ENCODE data around the gene ZNF25. TPM values are rescaled to one million over a fixed set of nuclear protein-coding genes. Genes with fewer than 3 reads are reported as not detected.

The ZNF25 gene
- total and polyA plus RNA-seq, 9 of the 15 experiments (the other 6 are each of a cell fraction or from before 2014, with no cell fraction given), result 0.62 to 2.3 (median 1.6) TPM

GRCh38 chr10:37948210-37948609 is 28.2 kb downstream of the ZNF25 start:
- Histone ChIP-seq H3K9me3 (replicated peaks; ENCODE audit: control insufficient read depth, insufficient read depth, low read depth, low read length) (no peaks in the 10 kb centered on the region), H2AFZ (ENCODE audit: low read depth, low read length) (no peak overlapping the region), H3K36me3 (ENCODE audit: control insufficient read depth, insufficient read depth, low read length) (no peaks in the 10 kb centered on the region), H4K20me1 (replicated peaks; ENCODE audit: control insufficient read depth, insufficient read depth, low read length) (no peaks in the 10 kb centered on the region), H3K79me2 (ENCODE audit: control insufficient read depth, insufficient read depth, low read length) (no peaks in the 10 kb centered on the region), H3K9ac (ENCODE audit: insufficient read depth in 1 of 2, low read depth in 2 of 2, low read length in 2 of 2) (no peak overlapping the region), H3K27ac (ENCODE audit: extremely low read depth, low read depth, low read length) (no peak overlapping the region), H3K27me3 (ENCODE audit: control insufficient read depth in 2 of 2, insufficient read depth in 2 of 2, low read length in 2 of 2) (peaks cover 0 to 1% of the 10 kb centered on the region in 2 experiments; a peak in 1 of 5 replicates), H3K4me3 (no peak overlapping the region), H3K4me1 (replicated peaks in 1 of 2; ENCODE audit: control insufficient read depth in 2 of 2, insufficient read depth in 2 of 2, low read length in 2 of 2) (no peaks in the 10 kb centered on the region), H3K4me2 (ENCODE audit: insufficient read depth, low read length) (no peak overlapping the region), H3K9me1 (ENCODE audit: control insufficient read depth, insufficient read depth, low read length) (no peaks in the 10 kb centered on the region)
- intact Hi-C loops (cut with micrococcal nuclease), result no loop called here
- in situ Hi-C loops (cut with MboI), result no loop called here
- no peak for TF ChIP-seq BCL6 (CRISPR knock-in tag; IDR thresholded peaks at IDR 0.05)
- ChIA-PET POLR2A (no interaction called here), CTCF (ENCODE audit: low intra/inter-chr PET ratio) (no interaction called here)
- DNase-seq (ENCODE audit: extremely low read depth in 1 of 4, low spot score in 3 of 4), result no peak
- WGBS (ENCODE audit: insufficient coverage, low coverage, missing lambda C conversion rate), result 3% methylated on average over 3 of the region's 3 CpGs
- BruUV-seq (replicated peaks), result no TSS peak
- no peak for ATAC-seq
- no peak for FAIRE-seq

- DNase-seq (ENCODE audit: extremely low read depth in 1 of 4, low spot score in 3 of 4) (no peak), ATAC-seq (no peak), FAIRE-seq (no peak)
- no peaks in the 10 kb centered on the region for H3K4me1 ChIP-seq (replicated peaks in 1 of 2; ENCODE audit: control insufficient read depth in 2 of 2, insufficient read depth in 2 of 2, low read length in 2 of 2)
- H3K27me3 ChIP-seq (ENCODE audit: control insufficient read depth in 2 of 2, insufficient read depth in 2 of 2, low read length in 2 of 2), result peaks cover 0 to 5% of the 10 kb centered on the region in 2 experiments; a peak in 1 of 5 replicates
- TF ChIP-seq ZKSCAN1 (IDR thresholded peaks at IDR 0.05; ENCODE audit: low read depth, low read length) (no peak), ZFX (CRISPR knock-in tag; IDR thresholded peaks at IDR 0.05) (no peak), ZNF282 (CRISPR knock-in tag; IDR thresholded peaks at IDR 0.05) (no peak), ZBTB34 (CRISPR knock-in tag; IDR thresholded peaks at IDR 0.05) (no peak), PTTG1 (tag; IDR thresholded peaks at IDR 0.05; ENCODE audit: low read depth) (no peak), ZNF511 (CRISPR knock-in tag; IDR thresholded peaks at IDR 0.05) (no peak), CHD4 (IDR thresholded peaks at IDR 0.05; ENCODE audit: insufficient read depth, insufficient replicate concordance, low read depth, low read length, poor library complexity, severe bottlenecking) (no peak), KDM4B (IDR thresholded peaks at IDR 0.05; ENCODE audit: borderline replicate concordance in 2 of 2, low read depth in 1 of 2) (no peak), ZNF444 (CRISPR knock-in tag; IDR thresholded peaks at IDR 0.05) (no peak), ZBTB11 (CRISPR knock-in tag; IDR thresholded peaks at IDR 0.05) (no peak)
- H3K27ac ChIP-seq (ENCODE audit: extremely low read depth, low read depth, low read length), result no peak overlapping the region
- in situ Hi-C loops (cut with MboI) (no loop called here), intact Hi-C loops (cut with micrococcal nuclease) (no loop called here)
- ChIA-PET POLR2A (no interaction called here), CTCF (ENCODE audit: low intra/inter-chr PET ratio) (no interaction called here)
- no peak overlapping the region for H2AFZ ChIP-seq (ENCODE audit: low read depth, low read length)
- no peaks in the 10 kb centered on the region for H3K9me3 ChIP-seq (replicated peaks; ENCODE audit: control insufficient read depth, insufficient read depth, low read depth, low read length)
- H3K4me2 ChIP-seq (ENCODE audit: insufficient read depth, low read length), result no peak overlapping the region
- H3K36me3 ChIP-seq (ENCODE audit: control insufficient read depth, insufficient read depth, low read length), result no peaks in the 10 kb centered on the region
- H3K9me1 ChIP-seq (ENCODE audit: control insufficient read depth, insufficient read depth, low read length), result no peaks in the 10 kb centered on the region
- no TSS peak for BruUV-seq (replicated peaks)
- no peaks in the 10 kb centered on the region for H3K79me2 ChIP-seq (ENCODE audit: control insufficient read depth, insufficient read depth, low read length)
- no peak overlapping the region for H3K4me3 ChIP-seq
- no peaks in the 10 kb centered on the region for H4K20me1 ChIP-seq (replicated peaks; ENCODE audit: control insufficient read depth, insufficient read depth, low read length)
- no peak overlapping the region for H3K9ac ChIP-seq (ENCODE audit: insufficient read depth in 1 of 2, low read depth in 2 of 2, low read length in 2 of 2)
These were observed 28.9 kb downstream of the ZNF25 start for GRCh38 chr10:37947526-37947925.

All from K562 (cell line).